ENCODE results near the gene TTC23. TPM values are rescaled to one million over a fixed set of nuclear protein-coding genes. Genes with fewer than 3 reads are reported as not detected.

The TTC23 gene
- total RNA-seq, 1 experiment from 2014 or later, result 43.1 TPM

Other genes with a start within 250 kb of the TTC23 start
- 0.25 TPM in 1 of 2 replicates, not detected in the other for gene PGPEP1L, start 241.8 kb downstream of the TTC23 start, total RNA-seq (2014; rRNA removed; shearing (Covaris generic))
- gene SYNM, start 144.5 kb downstream of the TTC23 start, total RNA-seq (2014; rRNA removed; shearing (Covaris generic)), result 22.8 and 23.7 TPM in 2 replicates
- gene LRRC28, start 1.9 kb upstream of the TTC23 start, total RNA-seq (2014; rRNA removed; shearing (Covaris generic)), result 18.6 and 19.4 TPM in 2 replicates

All from SJCRH30 (cell line).